ENCODE data around the gene AFG1L. TPM values are rescaled to one million over a fixed set of nuclear protein-coding genes. Genes with fewer than 3 reads are reported as not detected.

Gene AFG1L
- total and polyA plus RNA-seq, 12 donors, result 2.5 to 13.5 (median 6.6) TPM

- no peak overlapping the region for H3K4me3 ChIP-seq
- intact Hi-C loops (cut with DNase I), result no loop called here
- 73 to 88% (median 77%) methylated on average over 2 of the region's 2 CpGs for WGBS, 4 donors
Observed at GRCh38 chr6:108465098-108465495, 170.2 kb downstream of the AFG1L start.

GRCh38 chr6:108468346-108468745 is 173.5 kb downstream of the AFG1L start:
- Histone ChIP-seq H3K4me3 (no peak overlapping the region), H3K27me3 (no peaks in the 10 kb centered on the region), H3K36me3 (replicated peaks in 1 of 2) (no peaks in the 10 kb centered on the region), H3K4me1 (replicated peaks in 1 of 2) (no peaks in the 10 kb centered on the region), H3K9me3 (replicated peaks in 1 of 3) (no peaks in the 10 kb centered on the region), H3K27ac (no peak overlapping the region)
- no peak for DNase-seq
- TF ChIP-seq CTCF (IDR thresholded peaks at IDR 0.05) (no peak), POLR2A (IDR thresholded peaks at IDR 0.05) (no peak)
- intact Hi-C loops (cut with DNase I), result no loop called here
- 80 to 94% (median 89%) methylated on average over 1 of the region's 1 CpG for WGBS, 4 donors

More at GRCh38 chr6:108465098-108465495, 170.2 kb downstream of the AFG1L start:
- no peaks in the 10 kb centered on the region for H3K36me3 ChIP-seq (replicated peaks in 1 of 2)
- no peaks in the 10 kb centered on the region for H3K9me3 ChIP-seq (replicated peaks in 1 of 3)
- H3K27ac ChIP-seq, result no peak overlapping the region
- TF ChIP-seq CTCF (IDR thresholded peaks at IDR 0.05) (no peak), POLR2A (IDR thresholded peaks at IDR 0.05) (no peak)
- peaks cover 0 to 9% of the 10 kb centered on the region in 2 donors for H3K4me1 ChIP-seq (replicated peaks in 1 of 2)
- H3K27me3 ChIP-seq, result no peaks in the 10 kb centered on the region
- no peak for DNase-seq

- Histone ChIP-seq H3K9me3 (replicated peaks in 1 of 3) (no peaks in the 10 kb centered on the region), H3K27me3 (no peaks in the 10 kb centered on the region), H3K27ac (no peak overlapping the region), H3K36me3 (replicated peaks in 1 of 2) (no peaks in the 10 kb centered on the region), H3K4me1 (replicated peaks in 1 of 2) (no peaks in the 10 kb centered on the region), H3K4me3 (no peak overlapping the region)
- TF ChIP-seq CTCF (IDR thresholded peaks at IDR 0.05) (no peak), POLR2A (IDR thresholded peaks at IDR 0.05) (no peak)
- intact Hi-C loops (cut with DNase I), result no loop called here
- DNase-seq, result no peak
- WGBS, 4 donors, result 38 to 76% (median 57%) methylated on average over 1 of the region's 1 CpG
Observed at GRCh38 chr6:108469316-108469715, 174.5 kb downstream of the AFG1L start.

GRCh38 chr6:108473197-108473596 is 178.3 kb downstream of the AFG1L start:
- no peaks in the 10 kb centered on the region for H3K27me3 ChIP-seq
- TF ChIP-seq POLR2A (IDR thresholded peaks at IDR 0.05) (no peak), CTCF (IDR thresholded peaks at IDR 0.05) (no peak)
- H3K4me3 ChIP-seq, result no peak overlapping the region
- H3K4me1 ChIP-seq (replicated peaks in 1 of 2), result no peaks in the 10 kb centered on the region
- no peaks in the 10 kb centered on the region for H3K36me3 ChIP-seq (replicated peaks in 1 of 2)
- H3K9me3 ChIP-seq (replicated peaks in 1 of 3), result no peaks in the 10 kb centered on the region
- H3K27ac ChIP-seq, result no peak overlapping the region
- intact Hi-C loops (cut with DNase I), result no loop called here
- 93% methylated on average over 2 of the region's 2 CpGs for WGBS, 4 donors
- no peak for DNase-seq

All from adrenal gland (tissue), 12 donors.